Keratinocyte (primary cell): ENCODE results near the gene ZNF467. TPM values are rescaled to one million over a fixed set of nuclear protein-coding genes. Genes with fewer than 3 reads are reported as not detected.

Source experiments
- DNase-seq: peaks from one replicate; pipeline ENCODE4 v3.0.0-alpha.2; 2011; ENCODE audit warnings: low read depth, missing footprints, low spot score
- FAIRE-seq: peaks from 2 replicates; lab custom pipeline; 2011; peaks lifted over from hg19 to GRCh38; lab: Jason Lieb, UNC
- H2AFZ ChIP-seq: 2 replicates; pipeline ENCODE4 v1.6.0; 2012; ENCODE audit warnings: low read length, control low read depth, inconsistent platforms; ENCODE audit not compliant: control insufficient read depth
- H3K27ac ChIP-seq: 2 replicates; pipeline ENCODE4 v1.5.1; 2011; ENCODE audit warnings: low read length; ENCODE audit not compliant: control insufficient read depth, insufficient read depth
- H3K27me3 ChIP-seq: 3 replicates; pipeline ENCODE4 v1.6.0; 2011; ENCODE audit warnings: low read length; ENCODE audit not compliant: control insufficient read depth, insufficient read depth; ENCODE audit errors: extremely low read depth
- H3K36me3 ChIP-seq, 2 experiments: 2 replicates in 1 of 2; 3 replicates in 1 of 2; pipeline ENCODE4 v1.5.1; 2011; ENCODE audit warnings: low read length in 2 of 2, mild to moderate bottlenecking in 1 of 2; ENCODE audit not compliant: control insufficient read depth in 2 of 2, insufficient read depth in 2 of 2; ENCODE audit errors: extremely low read depth in 1 of 2
- H3K4me1 ChIP-seq: 3 replicates; pipeline ENCODE4 v1.5.1; 2011; ENCODE audit warnings: low read length; ENCODE audit not compliant: control insufficient read depth, insufficient read depth; ENCODE audit errors: extremely low read depth
- H3K4me2 ChIP-seq: 3 replicates; pipeline ENCODE4 v1.6.0; 2011; ENCODE audit warnings: low read depth, low read length; ENCODE audit not compliant: control insufficient read depth, insufficient read depth; ENCODE audit errors: extremely low read depth
- H3K4me3 ChIP-seq, 3 experiments: fragments of 200-600 bp in 1 of 3; sonication (generic) in 1 of 3; 2 replicates in 2 of 3; 3 replicates in 1 of 3; pipeline ENCODE4 v1.5.1; 2011 to 2016; ENCODE audit warnings: low read length in 3 of 3, mild to moderate bottlenecking in 3 of 3, control low read depth in 2 of 3, inconsistent platforms in 1 of 3, low read depth in 1 of 3, mixed read lengths in 1 of 3, mixed run types in 1 of 3, moderate library complexity in 1 of 3; ENCODE audit not compliant: control insufficient read depth in 2 of 3, insufficient read depth in 2 of 3; ENCODE audit errors: extremely low read depth in 1 of 3
- H3K79me2 ChIP-seq: 2 replicates; pipeline ENCODE4 v1.6.0; 2012; ENCODE audit warnings: low read length; ENCODE audit not compliant: control insufficient read depth, insufficient read depth
- H3K9ac ChIP-seq: 3 replicates; pipeline ENCODE4 v1.6.0; 2011; ENCODE audit warnings: low read length; ENCODE audit not compliant: control insufficient read depth, insufficient read depth; ENCODE audit errors: extremely low read depth
- H3K9me1 ChIP-seq: 3 replicates; pipeline ENCODE4 v1.6.0; 2011; ENCODE audit warnings: low read length; ENCODE audit not compliant: control insufficient read depth, insufficient read depth; ENCODE audit errors: extremely low read depth
- H3K9me3 ChIP-seq: 2 replicates; pipeline ENCODE4 v1.5.1; 2012; ENCODE audit warnings: low read depth, low read length; ENCODE audit not compliant: control insufficient read depth
- H4K20me1 ChIP-seq: 3 replicates; pipeline ENCODE4 v1.6.0; 2011; ENCODE audit warnings: low read length; ENCODE audit not compliant: control insufficient read depth, insufficient read depth; ENCODE audit errors: extremely low read depth
- EZH2 ChIP-seq: IDR thresholded peaks from one replicate; pipeline ENCODE4 v1.6.1; 2012; ENCODE audit warnings: inconsistent platforms, mild to moderate bottlenecking, low read length, moderate library complexity
- dilution Hi-C: fragments of 300-500 bp; cut with MboI; formaldehyde crosslinking; loops from one replicate; pipeline ENCODE4 v1.7.0; 2020; ENCODE audit warnings: low sequenced_read_pairs; ENCODE audit not compliant: extremely low pct_ligation_motif_present
- polyA plus RNA-seq, 5 experiments: library from polyadenylated mRNA; depleted of rRNA in 3 of 5; stranded (reverse) in 3 of 5; stranded (forward) in 1 of 5; unstranded in 1 of 5; fragments of >200 nt; gene quantifications; 1 replicate in 1 of 5; 2 replicates in 3 of 5; 3 replicates in 1 of 5; pipeline versions ENCODE4 v1.2.1 to v1.2.3, GENCODE V29; 2011 to 2012; ENCODE audit warnings: missing spikeins in 2 of 5, low read depth in 1 of 5, low replicate concordance in 1 of 5
- TF ChIP-seq, protein P1 (sequence below), 3 experiments: IDR thresholded peaks in 1 of 3; conservative IDR thresholded peaks in 1 of 3; optimal IDR thresholded peaks in 1 of 3; 2 replicates in 2 of 3; 3 replicates in 1 of 3; pipeline versions ENCODE3 to v1.5.1; 2011; ENCODE audit warnings: low read length in 3 of 3, mild to moderate bottlenecking in 3 of 3, moderate library complexity in 2 of 3, control low read depth in 1 of 3, inconsistent platforms in 1 of 3; ENCODE audit not compliant: insufficient read depth in 2 of 3; ENCODE audit errors: extremely low read depth in 1 of 3

ZNF467 gene
- polyA plus RNA-seq, 1 donor (not counting 4 experiments of a cell fraction or from before 2014, with no cell fraction given): 0.31 TPM

GRCh38 chr7:149774237-149775175 is 1.1 kb upstream of the ZNF467 start:
- no peak overlapping the region for H2AFZ ChIP-seq
- no peaks in the 10 kb centered on the region for H3K9me1 ChIP-seq
- no peaks in the 10 kb centered on the region for H3K36me3 ChIP-seq
- FAIRE-seq: no peak
- H3K27me3 ChIP-seq: peaks cover 36% of the 10 kb centered on the region
- no peaks in the 10 kb centered on the region for H4K20me1 ChIP-seq
- no peak overlapping the region for H3K9ac ChIP-seq
- peak; percentile 41 for TF ChIP-seq EZH2
- TF ChIP-seq, protein P1, sequence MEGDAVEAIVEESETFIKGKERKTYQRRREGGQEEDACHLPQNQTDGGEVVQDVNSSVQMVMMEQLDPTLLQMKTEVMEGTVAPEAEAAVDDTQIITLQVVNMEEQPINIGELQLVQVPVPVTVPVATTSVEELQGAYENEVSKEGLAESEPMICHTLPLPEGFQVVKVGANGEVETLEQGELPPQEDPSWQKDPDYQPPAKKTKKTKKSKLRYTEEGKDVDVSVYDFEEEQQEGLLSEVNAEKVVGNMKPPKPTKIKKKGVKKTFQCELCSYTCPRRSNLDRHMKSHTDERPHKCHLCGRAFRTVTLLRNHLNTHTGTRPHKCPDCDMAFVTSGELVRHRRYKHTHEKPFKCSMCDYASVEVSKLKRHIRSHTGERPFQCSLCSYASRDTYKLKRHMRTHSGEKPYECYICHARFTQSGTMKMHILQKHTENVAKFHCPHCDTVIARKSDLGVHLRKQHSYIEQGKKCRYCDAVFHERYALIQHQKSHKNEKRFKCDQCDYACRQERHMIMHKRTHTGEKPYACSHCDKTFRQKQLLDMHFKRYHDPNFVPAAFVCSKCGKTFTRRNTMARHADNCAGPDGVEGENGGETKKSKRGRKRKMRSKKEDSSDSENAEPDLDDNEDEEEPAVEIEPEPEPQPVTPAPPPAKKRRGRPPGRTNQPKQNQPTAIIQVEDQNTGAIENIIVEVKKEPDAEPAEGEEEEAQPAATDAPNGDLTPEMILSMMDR (optimal IDR thresholded peaks at IDR 0.05 in 1 of 3, IDR thresholded peaks at IDR 0.05 in 1 of 3, conservative IDR thresholded peaks at IDR 0.05 in 1 of 3; ENCODE audit: extremely low read depth in 1 of 3, insufficient read depth in 2 of 3, low read length in 3 of 3): no peak
- no peak for DNase-seq
- no peak overlapping the region for H3K4me3 ChIP-seq
- H3K4me1 ChIP-seq: no peaks in the 10 kb centered on the region
- no peaks in the 10 kb centered on the region for H3K79me2 ChIP-seq
- H3K9me3 ChIP-seq: no peaks in the 10 kb centered on the region
- H3K27ac ChIP-seq: no peak overlapping the region
- H3K4me2 ChIP-seq: no peak overlapping the region
- dilution Hi-C loops: no loop called here

DNA sequence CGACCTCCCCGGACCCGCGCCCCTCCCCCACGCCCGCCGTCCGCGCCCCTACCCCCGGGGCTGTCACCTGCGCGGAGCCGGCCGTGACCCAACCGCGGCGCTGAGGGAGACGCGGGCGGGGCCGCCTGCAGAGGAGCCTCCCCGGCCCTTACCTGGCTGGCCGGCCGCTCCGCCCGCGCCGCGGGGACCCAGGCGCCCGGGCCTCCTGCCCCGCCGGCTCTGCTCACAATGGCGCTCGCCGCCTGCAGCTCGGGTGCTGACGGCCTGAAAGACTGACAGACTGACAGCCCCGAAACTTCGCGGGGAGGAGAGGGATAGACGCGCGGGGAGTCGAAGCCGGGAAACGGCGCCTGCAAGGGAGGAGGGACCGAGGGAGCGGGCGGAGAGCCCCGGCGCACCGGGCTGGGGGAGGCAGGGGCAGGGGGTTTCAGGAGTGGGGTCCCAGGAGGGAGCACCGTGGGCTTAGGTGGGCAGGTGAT is 393 bp downstream of the ZNF467 start:
- dilution Hi-C loops: no loop called here
- TF ChIP-seq, protein P1 (optimal IDR thresholded peaks at IDR 0.05 in 1 of 3, IDR thresholded peaks at IDR 0.05 in 1 of 3, conservative IDR thresholded peaks at IDR 0.05 in 1 of 3; ENCODE audit: extremely low read depth in 1 of 3, insufficient read depth in 2 of 3, low read length in 3 of 3): no peak
- TF ChIP-seq EZH2: no peak
- Histone ChIP-seq H3K4me1 (no peaks in the 10 kb centered on the region), H3K79me2 (no peaks in the 10 kb centered on the region), H2AFZ (no peak overlapping the region), H3K9ac (no peak overlapping the region), H3K9me1 (no peaks in the 10 kb centered on the region), H4K20me1 (no peaks in the 10 kb centered on the region), H3K36me3 (no peaks in the 10 kb centered on the region), H3K27ac (no peak overlapping the region), H3K27me3 (peaks cover 32% of the 10 kb centered on the region), H3K4me3 (peak overlapping the region in 2 of 3 experiments; percentile 57 to 67), H3K4me2 (peak overlapping the region; percentile 60), H3K9me3 (no peaks in the 10 kb centered on the region)
- DNase-seq (no peak), FAIRE-seq (no peak)
